ENCODE results near the gene ARHGAP15.

Gene ARHGAP15

GRCh38 chr2:143685421-143686078, 556.3 kb downstream of the ARHGAP15 start:
- H3K79me2 ChIP-seq (ENCODE audit: insufficient read depth, low read length), result no peaks in the 10 kb centered on the region
- no peaks in the 10 kb centered on the region for H3K9me2 ChIP-seq (replicated peaks; ENCODE audit: insufficient read depth, low read length)
- H3K4me2 ChIP-seq (ENCODE audit: low read depth, low read length, poor library complexity, severe bottlenecking), result no peak overlapping the region
- H3K9ac ChIP-seq (ENCODE audit: low read length), result no peak overlapping the region
- H3K27me3 ChIP-seq (ENCODE audit: low read length), result no peaks in the 10 kb centered on the region
- H3K36me3 ChIP-seq (ENCODE audit: low read length), result no peaks in the 10 kb centered on the region
- H3K4me3 ChIP-seq (ENCODE audit: insufficient read depth, low read length, poor library complexity, severe bottlenecking), result no peak overlapping the region
- no peak overlapping the region for H3K27ac ChIP-seq (ENCODE audit: low read depth, low read length)
- no peak overlapping the region for H2AFZ ChIP-seq (ENCODE audit: low read depth, low read length, severe bottlenecking)
- no peaks in the 10 kb centered on the region for H3K9me3 ChIP-seq (ENCODE audit: insufficient read depth, low read length)
- H4K20me1 ChIP-seq (ENCODE audit: low read depth, low read length), result no peaks in the 10 kb centered on the region
- TF ChIP-seq EZH2phosphoT487 (conservative IDR thresholded peaks at IDR 0.05; ENCODE audit: low read length), result no peak
- TF ChIP-seq, protein P1, sequence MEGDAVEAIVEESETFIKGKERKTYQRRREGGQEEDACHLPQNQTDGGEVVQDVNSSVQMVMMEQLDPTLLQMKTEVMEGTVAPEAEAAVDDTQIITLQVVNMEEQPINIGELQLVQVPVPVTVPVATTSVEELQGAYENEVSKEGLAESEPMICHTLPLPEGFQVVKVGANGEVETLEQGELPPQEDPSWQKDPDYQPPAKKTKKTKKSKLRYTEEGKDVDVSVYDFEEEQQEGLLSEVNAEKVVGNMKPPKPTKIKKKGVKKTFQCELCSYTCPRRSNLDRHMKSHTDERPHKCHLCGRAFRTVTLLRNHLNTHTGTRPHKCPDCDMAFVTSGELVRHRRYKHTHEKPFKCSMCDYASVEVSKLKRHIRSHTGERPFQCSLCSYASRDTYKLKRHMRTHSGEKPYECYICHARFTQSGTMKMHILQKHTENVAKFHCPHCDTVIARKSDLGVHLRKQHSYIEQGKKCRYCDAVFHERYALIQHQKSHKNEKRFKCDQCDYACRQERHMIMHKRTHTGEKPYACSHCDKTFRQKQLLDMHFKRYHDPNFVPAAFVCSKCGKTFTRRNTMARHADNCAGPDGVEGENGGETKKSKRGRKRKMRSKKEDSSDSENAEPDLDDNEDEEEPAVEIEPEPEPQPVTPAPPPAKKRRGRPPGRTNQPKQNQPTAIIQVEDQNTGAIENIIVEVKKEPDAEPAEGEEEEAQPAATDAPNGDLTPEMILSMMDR (IDR thresholded peaks at IDR 0.05; ENCODE audit: insufficient read depth, low read length, poor library complexity, severe bottlenecking), result no peak
- H3F3A ChIP-seq (ENCODE audit: insufficient read depth), result no peaks in the 10 kb centered on the region

GRCh38 chr2:143686585-143687164, 557.5 kb downstream of the ARHGAP15 start:
- Histone ChIP-seq H2AFZ (ENCODE audit: low read depth, low read length, severe bottlenecking) (no peak overlapping the region), H3K27me3 (ENCODE audit: low read length) (no peaks in the 10 kb centered on the region), H3K4me2 (ENCODE audit: low read depth, low read length, poor library complexity, severe bottlenecking) (no peak overlapping the region), H3K9me2 (replicated peaks; ENCODE audit: insufficient read depth, low read length) (no peaks in the 10 kb centered on the region), H3K36me3 (ENCODE audit: low read length) (no peaks in the 10 kb centered on the region), H3K27ac (ENCODE audit: low read depth, low read length) (no peak overlapping the region), H3K9ac (ENCODE audit: low read length) (no peak overlapping the region), H3K79me2 (ENCODE audit: insufficient read depth, low read length) (no peaks in the 10 kb centered on the region), H4K20me1 (ENCODE audit: low read depth, low read length) (no peaks in the 10 kb centered on the region), H3K9me3 (ENCODE audit: insufficient read depth, low read length) (no peaks in the 10 kb centered on the region), H3F3A (ENCODE audit: insufficient read depth) (no peaks in the 10 kb centered on the region), H3K4me3 (ENCODE audit: insufficient read depth, low read length, poor library complexity, severe bottlenecking) (no peak overlapping the region)
- no peak for TF ChIP-seq EZH2phosphoT487 (conservative IDR thresholded peaks at IDR 0.05; ENCODE audit: low read length)
- TF ChIP-seq, protein P1 (IDR thresholded peaks at IDR 0.05; ENCODE audit: insufficient read depth, low read length, poor library complexity, severe bottlenecking), result no peak

- no peaks in the 10 kb centered on the region for H3K9me3 ChIP-seq (ENCODE audit: insufficient read depth, low read length)
- no peak overlapping the region for H3K27ac ChIP-seq (ENCODE audit: low read depth, low read length)
- no peaks in the 10 kb centered on the region for H4K20me1 ChIP-seq (ENCODE audit: low read depth, low read length)
- no peak overlapping the region for H3K4me3 ChIP-seq (ENCODE audit: insufficient read depth, low read length, poor library complexity, severe bottlenecking)
- no peaks in the 10 kb centered on the region for H3K79me2 ChIP-seq (ENCODE audit: insufficient read depth, low read length)
- H3F3A ChIP-seq (ENCODE audit: insufficient read depth), result no peaks in the 10 kb centered on the region
- TF ChIP-seq EZH2phosphoT487 (conservative IDR thresholded peaks at IDR 0.05; ENCODE audit: low read length), result no peak
- TF ChIP-seq, protein P1 (IDR thresholded peaks at IDR 0.05; ENCODE audit: insufficient read depth, low read length, poor library complexity, severe bottlenecking), result no peak
- no peak overlapping the region for H2AFZ ChIP-seq (ENCODE audit: low read depth, low read length, severe bottlenecking)
- no peaks in the 10 kb centered on the region for H3K36me3 ChIP-seq (ENCODE audit: low read length)
- no peaks in the 10 kb centered on the region for H3K27me3 ChIP-seq (ENCODE audit: low read length)
- H3K4me2 ChIP-seq (ENCODE audit: low read depth, low read length, poor library complexity, severe bottlenecking), result no peak overlapping the region
- H3K9me2 ChIP-seq (replicated peaks; ENCODE audit: insufficient read depth, low read length), result no peaks in the 10 kb centered on the region
- no peak overlapping the region for H3K9ac ChIP-seq (ENCODE audit: low read length)
Measured at GRCh38 chr2:143688248-143688647, 559.0 kb downstream of the ARHGAP15 start.

All from SU-DHL-6 (cell line).